C4-2B (cell line): Measurements from ENCODE around the gene RND1.

ENCODE experiments used
- H3K27ac ChIP-seq: fragments of 450-650 bp; 2 replicates; pipeline ENCODE4 v1.5.1; 2017
- CTCF ChIP-seq: fragments of 450-650 bp; conservative IDR thresholded peaks from 2 replicates; pipeline ENCODE4 v1.5.1; 2017; ENCODE audit warnings: mild to moderate bottlenecking
- ZFX ChIP-seq: fragments of 450-650 bp; IDR thresholded peaks from 2 replicates; pipeline ENCODE4 v1.6.1; 2017

RND1 gene

GRCh38 chr12:48838048-48838447, 27.6 kb downstream of the RND1 start:
- TF ChIP-seq CTCF, result no peak
- TF ChIP-seq ZFX, result no peak
- H3K27ac ChIP-seq, result no peak overlapping the region

GRCh38 chr12:48832321-48833060, 33.2 kb downstream of the RND1 start:
- TF ChIP-seq ZFX (no peak), CTCF (no peak)
- H3K27ac ChIP-seq, result no peak overlapping the region

- no peak for TF ChIP-seq CTCF
These were observed 34.4 kb downstream of the RND1 start for GRCh38 chr12:48831257-48831656.

GRCh38 chr12:48828841-48829575, 36.7 kb downstream of the RND1 start:
- H3K27ac ChIP-seq, result no peak overlapping the region
- TF ChIP-seq CTCF (no peak), ZFX (no peak)

More at GRCh38 chr12:48831257-48831656, 34.4 kb downstream of the RND1 start:
- no peak overlapping the region for H3K27ac ChIP-seq

- no peak overlapping the region for H3K27ac ChIP-seq
- no peak for TF ChIP-seq ZFX
- TF ChIP-seq CTCF, result no peak
These were observed 37.4 kb downstream of the RND1 start for GRCh38 chr12:48828293-48828692.

GRCh38 chr12:48827513-48828096, 38.1 kb downstream of the RND1 start:
- TF ChIP-seq ZFX (no peak), CTCF (no peak)
- H3K27ac ChIP-seq, result no peak overlapping the region

GRCh38 chr12:48827026-48827425, 38.6 kb downstream of the RND1 start:
- TF ChIP-seq CTCF, result no peak
- no peak for TF ChIP-seq ZFX
- no peak overlapping the region for H3K27ac ChIP-seq
